Stimulated activated naive CD4-positive, alpha-beta T cell treated with Interleukin-2 at 50 U/mL for 16 hours (primary cell): ENCODE data around the gene DGKI.

Experiments
- DNase-seq: peaks from one replicate; lab custom pipeline; 2025; lab: John Stamatoyannopoulos, UW

The DGKI gene

DNA sequence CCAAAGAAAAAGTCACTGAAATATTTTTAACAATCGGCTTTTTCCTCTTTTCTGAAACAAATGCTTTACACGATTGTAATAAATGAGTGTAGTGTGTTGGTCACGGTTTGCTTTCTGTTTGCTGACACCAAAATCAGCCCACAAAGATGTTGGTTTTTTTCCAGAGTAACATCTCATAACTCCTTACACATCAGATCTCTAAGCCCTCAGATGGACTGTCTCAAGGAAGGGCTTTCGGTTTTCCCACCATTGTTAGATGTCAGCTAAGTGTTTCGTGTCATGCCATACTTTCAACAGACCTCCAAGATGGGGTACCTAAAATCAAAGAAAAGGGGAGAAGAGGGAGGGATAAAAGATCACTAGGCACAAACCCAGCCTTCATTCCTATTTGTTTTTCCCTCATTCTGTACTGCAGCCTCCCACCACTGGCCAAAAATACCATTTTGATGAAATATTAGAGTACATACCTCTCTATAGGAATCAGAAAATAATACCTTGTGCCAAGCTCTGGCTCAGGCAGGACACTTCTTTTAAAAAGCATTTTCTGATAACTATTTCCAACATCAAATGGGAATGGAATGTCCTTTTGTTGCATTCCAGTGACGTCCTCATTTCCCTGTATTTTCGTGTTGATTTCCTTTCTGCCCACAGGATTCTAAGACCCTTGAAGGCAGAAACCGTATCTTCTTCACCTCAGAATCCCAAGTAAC, 159.1 kb downstream of the DGKI start:
- DNase-seq = no peak

GRCh38 chr7:137685433-137686164, 161.2 kb downstream of the DGKI start:
- DNase-seq = no peak

- DNase-seq = no peak
Measured at GRCh38 chr7:137684776-137685175, 162.0 kb downstream of the DGKI start.

GRCh38 chr7:137684316-137684715, 162.5 kb downstream of the DGKI start:
- no peak for DNase-seq

DNA sequence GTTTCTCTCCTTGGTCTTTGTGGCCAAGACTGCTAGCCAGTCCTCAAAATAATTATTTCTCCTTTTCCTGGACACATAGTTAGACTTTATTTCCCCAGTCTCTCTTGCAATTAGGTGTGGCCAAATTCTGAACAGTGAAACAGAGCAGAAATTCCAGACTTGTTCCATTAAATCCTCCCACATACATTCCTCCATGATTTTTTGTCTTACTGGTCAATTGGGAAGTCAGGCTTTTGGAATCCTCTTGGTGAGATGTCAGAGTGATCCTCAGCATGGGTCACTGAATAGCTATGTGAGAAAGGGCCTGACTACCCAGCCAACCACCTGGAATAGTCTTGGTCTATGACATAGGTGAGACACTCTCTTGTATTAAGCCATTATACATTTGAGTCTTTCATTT, 164.2 kb downstream of the DGKI start:
- no peak for DNase-seq

DNA sequence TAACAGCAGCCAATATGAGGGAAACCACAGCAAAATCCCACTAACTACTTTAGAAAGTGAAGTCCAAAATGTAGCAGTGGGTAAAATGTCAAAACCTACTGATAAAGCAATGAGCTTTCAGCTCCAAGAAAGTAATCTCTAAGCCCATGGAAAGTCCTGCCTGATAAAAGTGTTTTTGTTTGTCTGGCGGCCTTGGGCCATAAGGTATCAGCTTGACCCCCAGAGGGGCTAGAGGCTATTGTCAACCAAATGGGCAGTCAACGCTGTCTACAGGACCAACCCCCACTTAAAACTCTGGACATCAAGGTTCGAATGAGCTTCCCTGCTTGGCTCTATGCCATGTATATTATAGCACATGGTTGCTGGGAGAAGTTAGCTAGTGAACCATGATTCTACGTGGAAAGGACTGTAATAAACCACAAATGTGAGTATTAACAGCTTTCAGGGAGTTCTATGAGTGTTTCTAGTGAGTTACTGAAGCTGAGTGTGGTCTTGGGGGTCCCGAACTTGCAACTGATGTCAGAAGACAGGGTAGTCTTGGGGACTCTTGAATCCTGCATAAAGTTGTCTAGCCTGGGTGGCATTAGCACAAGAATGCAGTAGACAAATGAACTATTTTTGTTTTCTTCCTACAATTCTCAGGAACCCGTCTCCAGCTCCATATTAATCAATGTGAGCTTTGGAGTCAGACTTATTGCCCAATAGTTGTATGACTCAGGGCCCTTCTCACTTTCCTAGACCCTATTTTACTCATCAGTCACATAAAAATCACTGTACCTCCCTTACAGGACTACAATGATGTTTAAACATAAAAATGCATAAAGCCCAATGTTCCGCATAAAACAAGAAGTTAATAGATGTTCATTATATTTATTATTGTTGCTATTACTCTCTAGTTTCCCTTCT, 164.9 kb downstream of the DGKI start:
- DNase-seq = no peak

DNA sequence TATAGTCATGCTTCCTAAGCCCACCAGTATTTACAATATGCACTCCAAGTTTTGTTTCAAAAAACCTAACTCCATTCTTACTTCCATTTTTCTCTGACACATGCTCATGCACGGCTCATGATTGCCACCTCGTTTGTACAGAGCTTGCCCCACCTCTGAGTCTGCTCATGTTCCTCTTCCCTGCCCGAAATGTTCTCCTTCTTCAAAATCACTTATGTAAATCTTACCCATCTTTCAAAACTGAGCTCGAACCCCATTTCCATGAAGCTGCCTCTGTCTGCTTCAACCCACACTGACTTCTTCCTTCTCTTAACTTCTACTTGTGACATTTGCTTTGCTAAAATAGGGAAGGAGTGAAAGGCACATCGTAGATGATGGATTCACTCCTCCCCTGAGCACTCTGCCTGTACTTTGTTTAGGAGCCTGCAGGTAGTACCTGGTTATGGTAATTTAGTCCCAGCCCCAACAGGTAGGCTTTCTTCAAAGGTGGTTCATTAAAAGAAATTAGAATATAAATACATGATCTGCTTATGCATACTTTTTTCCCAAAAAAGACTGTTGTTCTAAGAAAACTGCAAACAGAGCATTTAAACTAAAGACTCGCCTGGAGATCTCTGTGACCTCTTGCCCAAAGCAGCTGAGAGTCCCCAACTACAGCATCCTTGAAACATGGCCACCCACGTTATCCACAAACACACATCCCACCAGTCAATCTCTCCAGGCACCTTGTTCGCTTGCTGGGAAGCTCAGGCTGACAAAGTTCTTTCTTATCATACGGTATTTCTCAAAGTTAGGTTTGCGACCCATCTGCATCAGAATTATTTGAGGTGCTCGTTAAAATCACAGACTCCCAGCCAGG, 172.0 kb downstream of the DGKI start:
- DNase-seq = no peak

DNA sequence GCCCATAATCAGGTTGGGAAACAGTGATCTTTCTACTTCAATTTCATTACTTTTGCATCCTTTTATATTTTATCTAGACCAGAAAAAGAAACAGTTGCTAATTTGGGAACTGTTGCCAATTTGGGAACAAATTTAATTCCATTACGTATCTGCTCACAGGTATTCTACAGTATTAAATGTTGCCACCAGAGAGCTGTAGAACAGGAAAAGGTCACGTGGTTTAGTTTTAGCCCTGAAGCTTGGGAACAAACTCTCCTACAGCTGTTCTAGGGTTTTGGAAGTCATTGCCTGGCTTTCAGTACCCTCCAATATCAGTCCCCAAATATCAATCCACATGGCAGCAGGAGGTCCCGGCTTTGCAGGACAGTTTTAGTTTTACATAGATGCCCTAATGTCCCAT, 172.7 kb downstream of the DGKI start:
- DNase-seq = no peak

DNA sequence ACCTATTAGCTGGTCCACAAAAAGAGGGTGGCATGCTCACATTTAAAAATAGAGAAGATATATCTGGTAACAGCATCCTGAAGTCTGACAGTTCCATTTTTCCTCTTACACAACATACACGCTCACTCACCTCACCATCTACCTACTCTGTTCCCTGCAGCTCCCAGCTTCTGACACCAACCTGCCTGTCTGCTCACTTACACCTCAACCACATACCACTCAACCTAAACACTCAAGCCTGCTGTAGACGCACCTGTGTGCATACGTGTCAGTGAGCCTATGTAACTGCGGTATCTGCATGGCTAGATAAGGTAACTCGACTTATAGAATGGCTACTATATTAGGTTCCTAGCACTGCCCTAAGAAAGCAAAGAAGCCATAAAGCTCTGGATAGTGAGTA, 174.9 kb downstream of the DGKI start:
- DNase-seq = no peak

GRCh38 chr7:137670222-137671064, 176.3 kb downstream of the DGKI start:
- no peak for DNase-seq

GRCh38 chr7:137669706-137670105, 177.1 kb downstream of the DGKI start:
- DNase-seq = no peak

DNA sequence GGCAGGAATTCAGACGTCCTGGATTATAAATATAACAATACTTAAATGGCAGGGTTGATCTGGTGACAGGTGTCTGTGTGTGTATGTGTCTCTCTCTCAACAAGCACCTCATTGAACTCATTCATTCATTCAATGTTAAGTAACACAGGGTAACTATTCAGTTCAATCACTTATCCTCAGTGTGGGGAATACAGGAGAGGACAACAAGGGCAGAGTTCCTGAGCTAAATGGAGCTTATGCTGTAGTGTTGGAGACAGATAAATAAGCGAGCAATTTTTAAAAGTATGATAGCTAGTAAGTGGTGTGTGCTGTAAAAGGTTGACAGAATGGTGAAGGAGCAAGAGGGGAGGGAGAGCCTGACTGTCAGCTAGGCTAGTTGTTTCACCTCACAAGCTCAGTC, 178.4 kb downstream of the DGKI start:
- no peak for DNase-seq

DNA sequence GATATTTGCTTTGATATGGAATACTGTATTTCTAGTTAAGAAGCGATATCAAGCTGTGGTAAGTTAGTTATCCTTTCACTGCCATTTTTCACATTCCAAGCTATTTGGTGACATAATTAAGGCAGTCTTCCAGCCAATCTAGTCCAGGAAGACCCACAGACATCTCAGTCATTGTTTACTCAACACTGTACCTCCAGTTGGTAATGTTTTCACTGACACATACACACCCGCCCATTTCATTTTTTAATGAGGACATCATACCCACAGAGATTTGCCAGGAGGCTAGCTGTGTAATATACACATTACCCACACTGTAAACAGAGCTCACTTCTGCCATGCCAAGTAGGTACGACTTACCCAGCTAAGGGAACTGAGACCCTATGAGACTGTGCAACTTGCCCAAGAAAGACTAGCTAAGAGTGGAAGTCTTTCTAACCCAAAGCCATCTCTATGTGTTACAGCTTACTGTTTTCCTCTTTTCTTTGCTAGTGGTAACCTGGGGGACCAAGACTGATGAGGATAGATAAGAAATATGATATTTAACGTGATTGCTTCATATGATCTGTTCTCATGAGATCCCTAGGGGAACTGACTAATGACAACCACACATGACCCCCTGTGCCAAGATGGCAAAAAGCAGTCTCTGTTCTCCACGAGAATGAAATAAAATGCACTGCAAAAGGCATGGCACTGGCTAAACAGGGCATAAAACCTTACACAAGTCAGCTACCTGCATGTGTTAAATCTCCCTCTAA, 179.0 kb downstream of the DGKI start:
- DNase-seq = no peak

DNA sequence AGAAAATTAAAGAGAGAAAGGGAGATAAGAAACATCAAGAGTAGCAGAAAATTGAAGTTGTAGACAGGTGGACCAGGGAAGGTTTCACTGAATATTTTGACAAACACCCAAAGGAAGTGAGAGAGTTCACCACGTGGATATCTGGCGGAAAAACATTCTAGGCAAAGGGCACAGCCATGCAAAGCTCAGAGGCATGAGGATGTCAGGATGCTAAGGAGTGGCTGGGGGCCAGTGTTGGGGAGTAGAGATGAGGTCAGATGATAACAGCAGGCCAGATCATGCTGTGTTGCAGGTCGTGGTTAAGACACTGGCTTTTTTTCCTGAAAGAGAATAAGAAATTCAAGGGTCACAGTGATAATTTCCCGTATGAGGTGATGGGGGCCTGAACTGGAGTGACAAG, 181.9 kb downstream of the DGKI start:
- DNase-seq = no peak

DNA sequence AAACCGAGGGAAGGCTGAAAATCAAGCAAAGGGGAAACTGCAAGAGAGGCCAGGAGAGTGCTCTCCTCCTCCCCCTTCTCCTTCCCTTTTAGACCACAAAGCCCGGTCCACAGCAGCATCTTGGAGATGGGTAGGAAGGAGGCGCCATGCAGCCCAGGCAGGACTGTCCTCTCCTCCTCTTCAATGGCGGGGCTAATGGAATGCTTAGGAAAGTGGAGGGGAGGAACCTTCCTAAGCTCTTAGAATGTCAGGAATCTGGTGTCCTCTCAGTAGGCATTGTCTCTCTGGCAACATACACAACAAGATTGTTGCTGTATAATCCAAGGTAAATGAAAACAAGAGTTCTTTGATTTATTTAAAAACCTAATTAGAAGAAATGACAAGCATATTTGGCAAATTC, 185.1 kb downstream of the DGKI start:
- no peak for DNase-seq

GRCh38 chr7:137658190-137658900, 188.4 kb downstream of the DGKI start:
- DNase-seq = no peak

DNA sequence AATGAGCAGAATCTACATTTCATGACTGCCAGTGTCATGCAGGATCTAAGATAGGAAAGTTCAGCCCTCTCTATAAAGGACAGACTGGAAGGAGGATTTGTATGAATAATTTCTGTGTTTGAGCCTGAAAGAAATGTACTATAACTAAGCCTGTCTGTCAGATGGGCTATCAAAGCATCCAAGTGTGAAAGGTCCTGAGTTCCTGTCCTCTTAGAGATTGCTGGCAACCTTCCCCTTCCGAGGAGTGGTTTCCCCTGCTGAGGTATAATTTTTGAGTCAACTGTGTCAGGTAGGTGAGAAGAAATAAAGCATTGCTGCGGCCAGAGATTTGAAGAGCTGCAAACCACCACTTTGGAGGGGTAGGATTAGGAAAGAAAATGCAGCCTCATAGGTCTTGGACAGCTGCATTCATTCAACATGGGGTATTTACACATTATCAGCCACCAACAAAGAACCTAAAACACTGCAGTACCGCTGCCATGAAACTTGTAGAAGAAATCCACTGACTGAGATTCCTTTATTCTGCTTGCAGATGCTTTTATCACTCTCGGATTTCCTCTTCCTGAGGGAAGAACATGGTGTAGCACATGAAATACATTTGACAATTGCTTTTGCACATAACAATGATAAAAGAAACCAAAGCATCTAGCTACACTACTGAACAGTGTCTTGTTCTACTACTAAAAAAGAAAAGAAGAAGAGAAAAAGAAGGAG, 189.1 kb downstream of the DGKI start:
- no peak for DNase-seq

DNA sequence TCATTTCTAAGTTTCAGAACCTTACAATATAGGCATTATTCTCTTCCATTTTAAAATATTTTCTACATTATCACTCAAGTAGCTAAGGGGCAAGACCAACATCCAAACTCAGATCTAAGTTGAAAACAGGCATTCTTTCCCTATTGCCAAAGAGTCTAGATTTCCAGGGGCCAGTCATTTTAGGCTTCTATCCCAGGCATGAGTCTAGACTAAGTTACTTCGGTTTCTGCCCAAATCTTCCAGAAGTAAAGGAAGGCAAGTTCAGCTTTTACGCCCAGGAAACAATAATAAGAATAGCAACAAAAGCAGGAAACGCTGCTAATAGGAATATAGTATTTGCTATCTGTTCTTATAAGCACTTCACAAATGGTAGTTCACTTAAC, 189.9 kb downstream of the DGKI start:
- DNase-seq = no peak
